HT-29 (cell line): Measurements from ENCODE around the gene PRKCA. TPM values are rescaled to one million over a fixed set of nuclear protein-coding genes. Genes with fewer than 3 reads are reported as not detected.

Source experiments
- DNase-seq: peaks from one replicate; pipeline ENCODE4 v3.0.0-alpha.2; 2015; ENCODE audit warnings: low spot score
- total RNA-seq: library from RNA; depleted of rRNA; stranded (reverse); fragments of >200 nt; shearing (Covaris generic); gene quantifications from 2 replicates; pipeline ENCODE4 v1.2.3, GENCODE V29; 2014

The PRKCA gene
- total RNA-seq, 1 experiment from 2014 or later, result 7.1 TPM

- DNase-seq, result no peak
Observed at GRCh38 chr17:66412857-66413558, 110.6 kb downstream of the PRKCA start.

DNA sequence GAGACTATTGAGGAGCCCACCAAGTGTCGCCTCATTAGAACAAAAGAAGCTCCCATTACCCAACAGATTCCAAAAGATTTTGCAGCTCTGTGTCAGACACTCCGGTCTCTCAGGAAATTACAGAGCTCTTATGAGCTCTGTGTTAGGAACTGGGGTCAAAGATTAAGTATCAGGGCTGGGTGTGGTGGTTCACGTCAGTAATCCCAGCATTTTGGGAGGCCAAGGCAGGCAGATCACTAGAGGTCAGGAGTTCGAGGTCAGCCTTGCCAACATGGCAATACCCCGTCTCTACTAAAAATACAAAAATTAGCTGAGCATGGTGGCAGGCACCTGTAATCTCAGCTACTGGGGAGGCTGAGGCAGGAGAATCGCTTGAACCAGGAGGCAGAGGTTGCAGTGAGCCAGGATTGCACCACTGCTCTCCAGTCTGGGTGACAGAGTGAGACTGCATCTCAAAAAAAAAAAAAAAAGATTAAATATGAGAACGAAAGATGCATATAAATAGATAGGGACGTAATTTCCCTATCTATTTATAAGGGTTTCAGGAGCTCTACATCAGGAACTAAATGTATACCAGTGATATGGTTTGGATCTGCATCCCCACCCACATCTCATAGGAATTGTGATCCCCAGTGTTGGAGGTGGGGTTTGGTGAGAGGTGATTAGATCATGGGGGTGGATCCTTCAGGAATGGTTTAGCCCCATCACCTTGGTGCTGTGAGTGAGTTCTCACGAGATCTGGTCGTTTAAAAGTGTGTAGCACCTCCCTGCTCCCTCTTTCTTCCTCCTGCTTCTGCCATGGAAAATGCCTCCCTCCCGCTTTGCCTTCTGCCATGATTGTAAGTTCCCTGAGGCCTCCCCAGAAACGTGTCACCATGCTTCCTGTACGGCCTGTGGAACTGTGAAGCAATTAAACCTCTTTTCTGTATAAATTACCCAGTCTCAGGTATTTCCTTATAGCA lies 111.4 kb downstream of the PRKCA start:
- DNase-seq, result no peak

- DNase-seq, result peak; percentile 29
Observed at GRCh38 chr17:66414561-66415175, 112.3 kb downstream of the PRKCA start.

GRCh38 chr17:66415366-66416206 lies 113.2 kb downstream of the PRKCA start:
- peak; percentile 81 for DNase-seq

DNA sequence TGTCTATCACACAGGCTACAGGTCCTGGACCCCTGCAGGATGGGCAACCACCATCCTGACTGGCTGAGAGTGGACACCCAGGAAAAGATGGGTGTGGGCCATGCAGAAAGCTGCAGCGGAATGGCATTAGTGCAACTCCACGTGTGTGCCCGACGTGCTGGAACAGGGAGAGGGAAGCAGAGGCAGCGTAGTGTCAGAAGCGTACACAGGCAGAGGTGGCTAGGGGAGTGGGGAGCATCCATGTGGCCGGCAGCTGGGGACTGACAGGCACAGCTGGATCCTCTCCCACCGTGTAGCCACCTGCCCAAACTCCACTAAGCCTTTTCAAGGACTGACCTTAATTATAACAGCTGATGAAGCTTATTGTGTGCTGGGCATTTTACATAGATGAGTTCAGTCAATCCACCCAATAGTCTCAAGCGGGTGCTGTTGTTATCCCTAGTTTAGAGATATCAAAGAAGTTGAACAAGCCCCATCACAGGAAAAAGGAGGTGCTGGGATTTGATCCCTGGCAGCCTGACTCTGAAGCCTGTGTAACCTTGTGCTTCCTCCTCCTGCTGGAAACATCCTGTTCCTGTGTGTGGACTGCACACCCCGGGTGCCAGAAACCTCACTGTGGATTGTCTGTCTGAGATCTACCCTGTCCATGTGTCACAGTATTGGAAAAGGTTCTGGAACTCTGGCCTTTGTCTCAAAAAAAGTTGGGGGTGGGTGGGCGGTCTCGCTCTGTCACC lies 114.0 kb downstream of the PRKCA start:
- DNase-seq, result no peak

GRCh38 chr17:66417300-66417719 lies 114.9 kb downstream of the PRKCA start:
- no peak for DNase-seq

DNA sequence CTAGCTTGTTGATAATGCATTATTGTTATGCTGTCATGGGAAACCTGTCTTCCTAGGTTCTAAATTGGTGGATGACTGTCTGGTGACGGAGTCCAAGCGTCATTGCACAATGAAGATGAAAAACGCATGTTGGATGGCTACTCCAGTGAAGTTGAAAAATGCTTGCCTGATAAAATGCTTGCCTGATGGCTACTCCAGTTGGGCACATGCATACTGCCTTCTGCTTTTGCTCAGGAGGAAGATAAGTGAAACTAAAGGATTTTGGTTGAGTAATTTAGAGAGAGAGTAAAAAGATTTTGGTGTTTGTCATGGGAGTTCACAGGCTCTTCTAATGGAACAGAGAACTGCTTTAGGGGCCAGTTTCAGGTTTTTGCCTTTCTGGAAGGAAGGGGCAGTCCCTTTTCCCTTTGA lies 118.6 kb downstream of the PRKCA start:
- DNase-seq, result no peak

DNA sequence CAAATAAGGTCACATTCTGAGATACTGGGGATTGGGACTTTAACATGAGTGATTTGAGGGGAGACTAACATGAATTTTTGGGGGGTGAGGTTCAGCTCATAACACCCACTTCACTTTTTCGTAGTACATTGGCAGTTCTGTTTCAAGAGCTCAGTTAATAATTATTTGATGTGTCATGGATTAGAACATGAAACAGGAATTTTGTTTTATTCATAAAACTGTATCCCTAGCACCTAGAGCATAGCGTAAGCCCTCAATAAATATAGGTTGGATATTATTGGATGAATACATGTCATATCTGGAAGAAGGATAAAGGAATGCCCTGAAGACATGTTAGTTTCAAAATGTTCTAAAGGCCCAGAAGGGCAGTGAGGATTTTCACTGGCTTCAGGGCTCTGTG lies 119.8 kb downstream of the PRKCA start:
- DNase-seq, result no peak

DNA sequence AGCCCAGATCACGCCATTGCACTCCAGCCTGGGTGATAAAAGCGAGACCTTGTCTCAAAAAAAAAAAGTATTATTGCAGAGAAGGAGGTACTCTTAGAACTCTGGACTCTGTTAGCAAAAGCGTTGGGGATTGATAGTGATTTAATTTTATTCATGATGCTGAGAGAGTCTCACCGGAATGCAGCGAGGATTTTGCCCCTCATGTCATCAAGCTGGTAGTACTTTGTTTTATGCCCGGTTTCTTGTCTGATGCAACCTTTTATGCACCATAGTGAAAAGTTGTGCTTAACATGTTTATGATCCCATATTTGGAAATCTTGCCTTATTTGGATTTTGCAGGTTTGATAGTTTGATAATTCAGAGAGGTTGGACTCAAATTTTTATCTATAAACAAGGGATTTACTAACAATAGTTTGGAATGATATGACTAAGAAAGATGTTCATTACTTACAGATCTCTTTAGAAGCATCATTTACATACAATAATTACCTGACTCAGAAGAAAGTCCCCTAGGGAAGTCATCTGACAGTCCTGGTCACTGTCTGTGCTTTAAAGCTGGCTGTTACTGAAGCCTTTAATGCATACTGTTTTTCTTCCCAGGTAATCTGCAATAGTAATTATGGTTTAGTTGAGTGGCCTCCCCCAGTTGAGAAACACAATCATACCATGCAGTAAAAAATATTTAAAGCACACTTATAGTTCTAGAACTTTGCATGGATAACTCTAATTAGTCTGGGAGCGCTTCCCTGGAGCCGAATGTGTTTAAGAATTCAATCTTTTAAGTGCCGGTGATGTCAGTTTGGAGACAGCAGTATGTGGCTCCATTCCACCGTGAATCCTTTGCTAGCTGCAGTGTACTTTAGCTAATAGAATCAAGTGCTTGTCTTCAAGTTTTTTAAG lies 120.9 kb downstream of the PRKCA start:
- no peak for DNase-seq

GRCh38 chr17:66425756-66426396 lies 123.5 kb downstream of the PRKCA start:
- DNase-seq, result no peak

DNA sequence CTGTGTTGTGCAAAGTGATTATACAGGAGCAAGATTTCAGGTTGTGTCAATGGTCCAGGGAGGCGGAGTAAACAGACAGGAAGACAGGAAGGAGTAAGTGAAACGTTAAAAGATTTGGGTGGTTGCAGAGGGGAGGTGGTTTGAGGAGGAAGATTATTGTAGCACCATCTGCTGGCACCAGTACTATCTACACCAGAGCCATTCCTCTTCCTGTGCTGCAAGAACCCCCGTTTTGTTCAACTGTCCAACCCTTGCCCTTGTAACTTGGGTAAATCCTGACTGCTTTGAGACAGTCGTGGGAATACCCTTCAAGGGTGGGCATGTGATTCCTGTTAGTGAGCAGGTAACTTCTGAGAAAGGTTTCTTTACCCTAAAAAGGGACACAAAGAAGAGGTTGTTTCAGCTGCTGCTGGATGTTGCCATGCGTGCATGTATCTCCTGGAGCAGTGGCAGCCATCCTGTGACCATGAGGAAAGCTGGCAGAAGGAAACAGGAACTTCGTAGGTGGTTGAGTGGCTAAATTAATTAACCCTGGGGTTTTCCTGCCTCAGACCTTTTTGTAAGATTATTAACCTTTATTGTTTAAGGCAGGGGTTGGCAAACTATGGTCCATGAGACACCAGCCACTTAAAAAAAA lies 124.1 kb downstream of the PRKCA start:
- peak; percentile 77 for DNase-seq

- no peak for DNase-seq
Observed at GRCh38 chr17:66427134-66427533, 124.7 kb downstream of the PRKCA start.

DNA sequence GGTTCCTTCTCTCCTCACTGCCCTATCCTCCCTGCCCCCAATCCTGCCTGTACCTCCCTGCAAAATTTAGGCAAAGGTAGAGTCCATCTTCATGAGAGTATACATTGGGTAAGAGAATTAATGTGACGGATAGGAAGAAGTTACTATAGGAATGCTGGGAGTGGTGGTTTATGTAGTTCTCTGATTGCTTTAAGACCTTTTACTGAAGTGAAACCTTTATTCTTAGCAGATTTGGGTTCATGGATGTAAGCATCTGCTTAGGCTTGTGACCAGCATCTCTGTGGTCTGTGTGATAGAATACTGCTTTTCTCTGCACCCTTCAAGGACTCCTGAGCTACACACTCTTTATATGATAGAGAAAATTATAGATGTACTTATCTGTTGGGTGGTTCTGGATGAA lies 127.3 kb downstream of the PRKCA start:
- no peak for DNase-seq

- no peak for DNase-seq
Observed at GRCh38 chr17:66430846-66431795, 128.7 kb downstream of the PRKCA start.

DNA sequence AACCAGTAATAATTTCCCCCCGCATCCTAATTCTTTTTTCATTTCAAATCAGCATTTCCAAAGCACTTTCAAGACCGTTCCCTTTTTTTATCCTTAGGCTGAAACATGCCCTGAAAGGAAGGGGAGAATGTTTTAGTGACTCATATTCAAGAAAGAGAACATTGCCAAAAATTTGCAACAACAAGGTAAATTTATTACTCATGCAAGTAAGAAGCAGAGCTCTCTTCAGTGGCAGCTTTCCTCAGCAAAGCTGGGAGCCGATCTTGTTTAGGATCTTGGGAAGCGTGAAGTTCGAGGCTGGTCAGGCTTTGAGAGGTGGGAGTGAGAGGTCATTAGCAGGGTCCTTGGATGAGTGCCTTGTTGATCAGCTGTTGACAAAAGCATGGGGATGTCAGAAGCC lies 129.5 kb downstream of the PRKCA start:
- no peak for DNase-seq

GRCh38 chr17:66432411-66432957 lies 130.1 kb downstream of the PRKCA start:
- DNase-seq, result no peak

DNA sequence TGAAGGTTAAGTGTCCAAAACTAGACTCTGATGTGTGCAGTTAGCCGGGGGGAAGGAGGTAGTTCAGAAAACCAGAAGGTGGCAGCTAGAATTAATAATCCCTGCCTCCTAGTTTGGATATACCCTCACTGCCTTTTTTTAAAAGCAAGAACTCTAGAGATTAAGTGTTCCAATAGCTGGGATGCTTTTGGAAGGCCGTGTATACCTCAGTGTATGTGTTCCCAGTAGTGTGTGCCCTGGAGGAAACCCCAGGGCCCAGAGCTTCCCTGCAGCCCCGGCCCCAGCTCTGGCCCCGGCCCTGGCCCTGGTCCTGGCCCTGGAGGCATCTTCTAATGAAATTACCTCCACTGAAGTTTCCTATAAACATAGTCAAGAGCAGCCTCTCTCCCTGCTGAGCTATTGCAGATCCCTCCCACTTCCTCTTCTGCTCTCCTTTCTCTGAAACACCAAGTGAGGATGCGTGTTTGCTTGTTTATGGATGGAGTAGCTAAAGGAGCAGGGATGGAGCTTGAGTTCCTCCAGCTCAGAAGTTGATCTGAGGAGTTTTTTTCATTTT lies 130.7 kb downstream of the PRKCA start:
- no peak for DNase-seq
